GM12875 (cell line): Measurements from ENCODE around the gene LSS.
"Not testable (repeated sequence)": the region's sequence is repeated elsewhere in the genome, so short reads cannot be mapped to it uniquely, and the experiment has no call there.

Experiments used
- H3K4me3 ChIP-seq: one replicate; pipeline ENCODE4 v1.5.1; 2011; ENCODE audit warnings: low read depth, low read length, control low read depth
- TF ChIP-seq, protein P1 (sequence below): IDR thresholded peaks from 2 replicates; pipeline ENCODE4 v1.5.1; 2011; ENCODE audit warnings: low read depth, mild to moderate bottlenecking, control low read depth, inconsistent platforms, low read length, moderate library complexity, borderline replicate concordance; ENCODE audit not compliant: insufficient read depth

The LSS gene

DNA sequence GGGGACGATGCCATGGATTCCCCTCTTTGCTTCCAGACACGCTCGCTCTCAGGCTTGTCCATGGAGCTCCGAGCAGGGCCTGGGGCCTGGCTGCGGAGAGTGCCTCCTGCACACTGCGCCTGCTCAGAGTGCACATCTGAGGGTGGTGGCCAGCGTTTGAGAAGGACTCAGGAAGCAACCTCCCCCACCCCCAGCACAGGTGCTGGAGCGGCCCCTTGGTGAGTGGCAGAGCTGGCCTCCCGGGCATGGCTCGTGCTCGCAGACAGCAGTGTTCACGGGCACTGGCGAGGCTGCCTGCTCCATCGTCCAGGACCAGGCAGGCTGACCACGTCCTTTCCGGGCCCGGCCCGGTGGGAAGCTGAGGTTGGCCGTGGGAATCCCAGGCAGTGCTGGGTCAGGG is 47.1 kb downstream of the LSS start:
- TF ChIP-seq, protein P1, sequence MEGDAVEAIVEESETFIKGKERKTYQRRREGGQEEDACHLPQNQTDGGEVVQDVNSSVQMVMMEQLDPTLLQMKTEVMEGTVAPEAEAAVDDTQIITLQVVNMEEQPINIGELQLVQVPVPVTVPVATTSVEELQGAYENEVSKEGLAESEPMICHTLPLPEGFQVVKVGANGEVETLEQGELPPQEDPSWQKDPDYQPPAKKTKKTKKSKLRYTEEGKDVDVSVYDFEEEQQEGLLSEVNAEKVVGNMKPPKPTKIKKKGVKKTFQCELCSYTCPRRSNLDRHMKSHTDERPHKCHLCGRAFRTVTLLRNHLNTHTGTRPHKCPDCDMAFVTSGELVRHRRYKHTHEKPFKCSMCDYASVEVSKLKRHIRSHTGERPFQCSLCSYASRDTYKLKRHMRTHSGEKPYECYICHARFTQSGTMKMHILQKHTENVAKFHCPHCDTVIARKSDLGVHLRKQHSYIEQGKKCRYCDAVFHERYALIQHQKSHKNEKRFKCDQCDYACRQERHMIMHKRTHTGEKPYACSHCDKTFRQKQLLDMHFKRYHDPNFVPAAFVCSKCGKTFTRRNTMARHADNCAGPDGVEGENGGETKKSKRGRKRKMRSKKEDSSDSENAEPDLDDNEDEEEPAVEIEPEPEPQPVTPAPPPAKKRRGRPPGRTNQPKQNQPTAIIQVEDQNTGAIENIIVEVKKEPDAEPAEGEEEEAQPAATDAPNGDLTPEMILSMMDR = no peak
- H3K4me3 ChIP-seq = no peak overlapping the region

- no peak overlapping the region for H3K4me3 ChIP-seq
- TF ChIP-seq, protein P1 = no peak
Measured at GRCh38 chr21:46180778-46181391, 47.7 kb downstream of the LSS start.

DNA sequence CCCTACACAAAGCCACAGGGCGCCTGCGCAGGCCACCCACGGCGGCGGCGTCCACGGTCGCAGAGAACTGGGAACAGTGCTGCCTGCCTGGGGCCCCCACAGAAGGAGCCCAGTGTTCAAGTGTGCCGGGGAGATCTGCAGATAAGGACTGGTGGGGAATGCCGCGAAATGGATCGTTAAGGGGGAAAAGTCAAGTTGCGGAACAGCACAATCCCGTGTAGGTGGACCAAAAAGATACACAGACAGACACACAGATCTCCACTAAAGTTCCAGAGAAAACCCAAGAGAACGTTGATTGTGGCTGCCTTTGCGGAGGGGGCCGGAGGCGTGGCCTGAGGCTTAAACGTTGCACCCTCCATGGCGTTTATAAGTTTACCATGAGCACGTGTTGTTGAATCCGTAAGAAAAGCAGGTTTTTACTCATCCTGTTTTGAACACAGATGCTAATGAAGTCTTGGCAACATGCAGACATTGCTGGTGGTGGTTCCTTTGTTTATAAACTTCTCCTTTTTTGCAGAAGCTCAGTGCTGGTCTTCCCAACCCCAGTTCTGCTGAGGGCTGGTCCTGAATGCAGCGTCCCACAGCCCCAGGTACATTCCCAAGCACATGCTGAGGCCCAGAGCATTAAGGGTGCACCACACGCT is 48.4 kb downstream of the LSS start:
- H3K4me3 ChIP-seq = no peak overlapping the region
- TF ChIP-seq, protein P1 = no peak

DNA sequence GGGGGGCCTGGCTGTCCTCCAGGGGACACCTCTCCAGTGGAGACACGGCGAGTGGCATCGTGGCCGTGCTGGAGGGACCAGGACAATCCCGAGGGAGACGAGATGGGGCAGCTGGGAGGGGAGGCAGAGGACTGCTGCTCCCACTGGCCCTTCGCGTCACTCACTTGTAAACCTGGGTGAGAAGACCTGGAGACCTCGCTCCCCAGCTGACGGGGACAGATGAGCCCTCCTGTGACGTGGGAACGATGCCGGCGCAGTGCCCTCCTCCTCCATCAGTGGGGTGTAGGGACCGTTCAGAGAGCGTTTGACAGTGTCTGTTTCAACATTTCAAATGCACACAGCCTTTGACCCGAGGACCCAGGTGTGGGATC is 48.9 kb downstream of the LSS start:
- TF ChIP-seq, protein P1 = no peak
- no peak overlapping the region for H3K4me3 ChIP-seq

GRCh38 chr21:46178961-46179360 is 49.6 kb downstream of the LSS start:
- H3K4me3 ChIP-seq = no peak overlapping the region
- TF ChIP-seq, protein P1 = no peak

DNA sequence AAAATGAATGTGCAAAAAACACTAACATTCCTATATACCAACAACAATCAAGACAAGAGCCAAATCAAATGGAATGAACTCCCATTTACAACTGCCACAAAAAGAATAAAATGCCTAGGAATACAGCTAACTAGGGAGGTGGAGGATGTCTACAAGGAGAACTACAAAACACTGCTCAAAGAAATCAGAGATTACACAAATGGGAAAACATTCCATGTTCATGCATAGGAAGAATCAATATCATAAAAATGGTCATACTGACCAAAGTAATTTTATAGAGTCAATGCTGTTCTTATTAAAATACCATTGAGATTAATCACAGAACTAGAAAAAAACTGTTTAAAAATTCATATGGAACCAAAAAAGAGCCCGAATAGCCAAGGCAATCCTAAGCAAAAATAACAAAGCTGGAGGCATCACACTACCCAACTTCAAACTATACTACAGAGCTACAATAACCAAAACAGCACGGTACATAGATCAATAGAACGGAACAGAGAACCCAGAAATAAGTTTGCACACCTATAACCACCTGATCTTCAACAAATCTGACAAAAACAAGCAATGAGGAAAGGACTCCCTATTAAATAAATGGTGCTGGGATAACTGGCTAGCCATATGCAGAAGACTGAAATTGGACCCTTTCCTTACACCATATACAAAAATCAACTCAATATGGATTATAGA is 52.0 kb downstream of the LSS start:
- H3K4me3 ChIP-seq = not testable (repeated sequence)

DNA sequence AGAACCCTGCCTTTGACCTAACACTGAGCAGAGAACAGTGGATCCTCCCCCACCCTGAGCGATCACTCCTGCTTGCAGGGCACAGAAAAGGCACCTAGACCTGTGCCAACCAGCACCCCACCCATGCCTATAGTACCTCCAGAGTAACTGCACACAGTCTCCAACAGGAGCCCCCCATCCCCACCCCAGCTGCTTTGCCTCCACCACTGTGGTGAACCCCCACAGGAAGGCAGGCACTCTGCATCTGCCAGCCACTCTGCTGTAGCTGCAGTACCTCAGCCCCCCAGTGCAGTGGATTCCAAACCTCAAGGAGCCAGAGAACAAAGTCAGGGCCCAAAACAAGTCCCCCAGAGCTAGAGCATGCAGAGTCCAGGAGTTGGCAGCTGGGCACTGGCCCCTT is 55.0 kb downstream of the LSS start:
- H3K4me3 ChIP-seq = no peak overlapping the region
- TF ChIP-seq, protein P1 = no peak
